G401 (cell line): Measurements from ENCODE around the gene CANT1. TPM values are rescaled to one million over a fixed set of nuclear protein-coding genes. Genes with fewer than 3 reads are reported as not detected.
"Not testable (repeated sequence)": the region's sequence is repeated elsewhere in the genome, so short reads cannot be mapped to it uniquely, and the experiment has no call there.

Source experiments
- DNase-seq: peaks from one replicate; pipeline ENCODE4 v3.0.0-alpha.2; 2015; ENCODE audit warnings: low spot score
- in situ Hi-C: cut with HindIII; loops from 2 replicates; pipeline ENCODE4 v1.10.0; 2016; ENCODE audit warnings: low sequenced_read_pairs, mixed read lengths
- total RNA-seq: library from RNA; depleted of rRNA; stranded (reverse); fragments of >200 nt; shearing (Covaris generic); gene quantifications from 2 replicates; pipeline ENCODE4 v1.2.3, GENCODE V29; 2014

The CANT1 gene
- total RNA-seq, 1 experiment from 2014 or later, result 66.1 TPM

GRCh38 chr17:79044462-79044861, 34.9 kb upstream of the CANT1 start:
- in situ Hi-C loops, result no loop called here

GRCh38 chr17:79043931-79044320, 34.4 kb upstream of the CANT1 start:
- in situ Hi-C loops, result no loop called here
- DNase-seq, result no peak

More at GRCh38 chr17:79044462-79044861, 34.9 kb upstream of the CANT1 start:
- no peak for DNase-seq

DNA sequence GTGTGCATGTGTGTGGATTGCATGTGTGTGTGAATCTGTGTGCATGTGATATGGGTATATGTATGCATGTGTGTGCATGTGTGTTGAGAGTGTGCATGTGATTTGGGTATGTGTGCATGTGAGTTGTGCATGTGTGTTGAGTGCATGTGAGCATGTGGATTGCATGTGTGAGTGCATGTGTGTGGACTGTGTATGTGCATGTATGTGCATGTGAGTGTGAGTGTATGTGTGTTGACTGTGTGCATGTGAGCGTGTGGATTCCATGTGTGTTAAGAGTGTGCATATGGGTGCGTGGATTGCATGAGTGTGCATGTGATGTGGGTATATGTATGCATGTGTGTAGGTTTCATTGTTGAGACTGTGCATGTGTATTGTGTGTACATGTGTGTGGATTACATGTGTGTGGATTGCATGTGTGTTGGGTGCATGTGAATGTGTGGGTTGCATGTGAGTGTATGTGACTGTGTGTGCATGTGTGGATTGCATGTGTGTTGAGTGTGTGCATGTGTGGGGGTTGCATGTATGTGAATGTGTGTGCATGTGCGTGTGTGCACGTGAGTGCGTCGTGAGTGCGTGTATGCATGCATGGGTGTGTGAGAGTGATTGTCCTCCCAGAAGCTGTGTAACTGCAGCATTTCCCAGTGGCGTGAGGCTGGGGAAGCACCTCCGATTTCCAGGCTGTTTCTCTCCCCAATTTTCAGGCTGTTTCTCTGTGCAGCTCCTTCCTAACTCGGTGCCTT, 33.8 kb upstream of the CANT1 start:
- in situ Hi-C loops, result no loop called here
- DNase-seq, result no peak

- DNase-seq, result peak; percentile 60
- in situ Hi-C loops, result no loop called here
These were observed 33.0 kb upstream of the CANT1 start for GRCh38 chr17:79042421-79043190.

DNA sequence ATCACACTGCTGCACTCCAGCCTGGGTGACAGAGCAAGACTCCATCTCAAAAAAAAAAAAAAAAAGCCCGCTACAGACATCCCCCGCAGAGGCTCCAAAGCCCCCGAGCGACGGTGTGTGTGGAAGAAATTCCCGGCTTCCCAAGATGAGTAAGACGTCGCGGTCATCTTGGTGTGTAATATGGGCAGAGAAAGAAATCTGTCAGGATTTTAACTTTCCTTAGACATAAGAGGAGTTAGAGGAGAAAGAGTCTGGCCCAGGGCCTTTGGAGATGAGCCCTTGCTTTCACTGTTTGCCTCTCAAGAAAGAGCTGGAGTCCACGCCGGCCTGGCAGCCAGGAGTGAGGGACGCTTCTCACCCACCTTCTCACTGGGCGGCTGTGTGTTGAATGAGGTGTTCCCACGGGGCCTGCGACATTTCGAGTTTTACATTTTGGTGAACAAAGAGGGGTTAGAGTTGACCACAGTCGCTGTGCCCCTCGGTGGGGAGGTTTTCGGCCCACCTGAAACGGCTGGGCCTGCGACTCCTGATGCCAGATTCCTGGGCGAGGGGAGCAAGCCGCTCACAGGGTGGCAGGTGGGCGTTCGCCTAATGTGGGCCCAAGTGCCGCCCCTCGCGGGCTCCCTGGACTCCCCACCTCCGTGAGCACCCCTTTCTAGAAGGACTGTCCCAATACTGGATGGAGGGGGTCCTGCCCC, 32.3 kb upstream of the CANT1 start:
- in situ Hi-C loops, result no loop called here
- no peak for DNase-seq

DNA sequence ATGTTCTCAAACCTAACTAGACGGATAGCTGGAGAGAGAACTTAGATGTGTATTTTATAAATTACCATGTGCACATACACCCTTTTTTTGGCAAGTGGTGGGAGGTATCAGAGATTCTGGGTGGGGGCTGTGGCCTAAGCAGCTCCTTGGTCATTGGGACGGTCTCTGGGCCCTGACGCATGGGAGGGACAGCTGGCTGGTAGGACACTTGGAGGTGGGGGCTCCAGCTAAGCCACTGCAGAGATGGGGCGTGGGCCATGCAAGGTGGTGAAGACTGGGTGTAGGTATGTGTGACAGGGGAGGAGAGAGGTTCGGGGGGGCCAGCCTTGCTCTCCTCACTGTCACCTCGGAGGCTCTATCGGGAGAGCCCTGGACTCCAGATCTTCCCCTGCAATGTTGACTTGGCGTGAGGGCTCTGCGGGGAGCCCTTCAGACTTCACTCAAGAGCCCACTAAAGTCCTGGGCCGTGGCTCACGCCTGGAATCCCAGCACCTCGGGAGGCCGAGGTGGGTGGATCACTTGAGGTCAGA, 31.5 kb upstream of the CANT1 start:
- no peak for DNase-seq
- in situ Hi-C loops, result no loop called here

DNA sequence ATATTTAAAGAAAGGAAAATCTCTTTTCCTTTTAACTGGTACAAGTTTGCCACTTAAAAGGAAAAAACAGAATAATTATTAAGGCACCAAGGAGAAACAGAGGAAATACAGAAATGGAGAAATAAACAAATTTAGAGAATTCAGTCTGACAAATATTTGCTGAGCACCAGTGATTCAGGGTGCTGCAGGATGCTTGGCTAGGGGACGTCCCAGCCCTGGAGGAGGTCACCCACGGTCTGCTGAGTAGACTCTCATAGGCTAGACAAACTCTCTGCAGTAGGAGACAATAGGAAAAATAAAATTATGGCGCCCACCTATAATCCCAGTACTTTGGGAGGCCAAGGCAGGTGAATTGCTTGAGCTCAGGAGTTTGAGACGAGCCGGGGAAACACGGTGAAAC, 30.3 kb upstream of the CANT1 start:
- in situ Hi-C loops, result no loop called here

DNA sequence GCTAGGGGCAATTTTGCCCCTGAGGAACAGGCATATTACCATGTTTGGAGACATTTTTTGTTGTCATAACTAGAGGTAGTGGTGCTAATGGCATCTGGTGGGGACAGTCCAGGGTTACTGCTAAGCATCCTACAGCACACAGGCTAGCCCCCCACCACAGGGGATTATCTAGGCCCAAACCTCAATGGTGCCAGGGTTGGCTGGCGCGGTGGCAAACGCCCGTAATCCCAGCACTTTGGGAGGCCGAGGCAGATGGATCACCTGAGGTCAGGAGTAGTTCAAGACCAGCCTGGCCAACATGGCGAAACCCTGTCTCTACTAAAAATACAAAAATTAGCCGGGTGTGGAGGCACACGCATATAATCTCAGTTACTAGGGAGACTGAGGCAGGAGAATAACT, 29.6 kb upstream of the CANT1 start:
- no peak for DNase-seq
- in situ Hi-C loops, result no loop called here

More for the DNA sequence above, 30.3 kb upstream of the CANT1 start:
- DNase-seq, result no peak

GRCh38 chr17:79038545-79039135, 29.1 kb upstream of the CANT1 start:
- no peak for DNase-seq
- in situ Hi-C loops, result no loop called here

DNA sequence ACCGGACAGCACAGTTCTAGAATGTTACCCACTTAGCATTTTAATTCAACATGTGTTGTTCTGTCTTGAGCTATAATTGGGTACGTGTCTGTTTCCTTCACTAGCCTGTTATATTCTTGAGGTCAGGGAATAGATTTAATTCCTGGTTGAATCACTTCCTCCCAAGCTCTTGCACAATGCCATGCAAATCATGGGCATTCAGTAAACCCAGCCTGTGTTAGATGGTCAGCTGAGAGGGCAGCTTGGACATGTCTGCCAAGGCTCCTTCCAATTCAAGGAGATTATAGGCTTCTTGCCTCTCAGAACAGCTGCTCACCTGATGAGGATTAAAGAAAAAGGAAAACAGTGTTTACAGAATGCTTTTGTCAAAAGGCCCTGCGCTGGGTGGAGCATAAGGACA, 27.0 kb upstream of the CANT1 start:
- no peak for DNase-seq
- in situ Hi-C loops, result no loop called here

DNA sequence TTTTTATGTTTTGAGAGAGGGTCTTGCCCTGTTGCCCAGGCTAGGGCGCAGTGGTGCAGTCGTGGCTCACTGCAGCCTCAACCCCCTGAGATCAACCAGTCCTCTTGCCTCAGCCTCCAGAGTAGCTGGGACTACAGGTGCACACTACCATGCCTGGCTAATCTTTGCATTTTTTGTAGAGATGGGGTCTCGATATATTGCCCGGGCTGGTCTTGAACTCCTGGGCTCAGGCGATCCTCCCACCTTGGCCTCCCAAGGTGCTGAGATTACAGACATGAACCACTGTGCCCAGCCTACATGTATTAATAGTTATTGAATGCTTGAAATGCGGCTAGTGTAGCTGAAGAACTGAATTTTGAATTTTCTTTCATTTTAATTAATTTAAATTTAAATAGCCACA, 26.6 kb upstream of the CANT1 start:
- no peak for DNase-seq
- in situ Hi-C loops, result no loop called here

DNA sequence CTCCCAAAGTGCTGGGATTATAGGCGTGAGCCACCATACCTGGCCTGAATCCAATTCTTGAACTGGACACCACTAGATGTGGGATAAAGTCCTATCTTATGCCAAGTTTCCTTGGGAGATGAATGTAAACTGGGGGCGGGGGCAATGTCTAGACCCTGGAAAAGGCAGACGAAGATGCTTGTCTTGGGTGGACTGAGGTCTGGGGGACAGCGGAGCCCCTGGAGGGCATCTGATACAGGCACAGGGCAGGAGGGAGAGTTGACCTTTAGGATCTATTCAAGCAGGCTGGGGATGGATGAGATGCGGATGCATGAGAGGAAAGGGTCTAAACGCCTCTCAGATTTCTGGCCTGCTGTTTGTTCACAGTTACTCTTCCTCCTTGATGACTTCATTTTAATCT, 26.1 kb upstream of the CANT1 start:
- no peak for DNase-seq
- in situ Hi-C loops, result no loop called here

- no peak for DNase-seq
- in situ Hi-C loops, result no loop called here
These were observed 25.4 kb upstream of the CANT1 start for GRCh38 chr17:79034931-79035485.

DNA sequence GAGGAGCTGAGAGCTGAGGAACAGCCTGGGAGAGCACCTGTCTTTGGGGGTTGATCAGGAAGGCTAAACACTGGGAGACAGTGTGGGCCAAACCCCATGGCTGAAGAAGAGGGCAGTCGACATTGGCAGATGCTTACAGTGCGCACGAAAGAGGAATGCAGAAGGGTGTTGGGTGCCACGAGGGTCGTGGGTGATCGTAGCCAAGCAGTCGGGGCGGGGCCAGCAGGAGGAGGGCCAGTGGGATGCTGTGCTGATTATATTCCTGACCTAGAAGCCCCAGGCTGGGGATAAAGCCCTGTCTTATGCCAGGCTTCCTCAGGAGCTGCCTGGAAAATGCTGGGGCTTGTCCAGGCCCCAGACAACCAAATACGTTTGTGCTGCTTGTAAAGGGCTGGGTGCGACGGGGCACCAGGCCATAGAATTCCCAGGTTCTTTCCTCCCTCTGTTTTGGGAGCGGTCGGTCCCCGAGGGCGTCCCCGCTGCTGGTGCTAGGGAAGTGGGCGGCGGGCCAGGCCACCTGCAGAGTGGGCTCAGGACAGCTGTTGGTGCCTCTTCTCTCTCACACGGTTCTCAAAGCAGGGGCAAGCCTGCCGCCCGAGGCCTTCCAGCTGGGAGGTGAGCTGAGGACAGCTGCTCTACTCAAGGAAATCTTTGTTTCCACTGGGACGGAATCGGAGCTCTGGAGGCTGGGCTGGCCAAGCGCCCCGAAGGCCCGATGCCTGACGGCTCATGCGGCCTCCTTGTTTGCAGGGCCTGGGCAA, 24.4 kb upstream of the CANT1 start:
- in situ Hi-C loops, result no loop called here
- no peak for DNase-seq

DNA sequence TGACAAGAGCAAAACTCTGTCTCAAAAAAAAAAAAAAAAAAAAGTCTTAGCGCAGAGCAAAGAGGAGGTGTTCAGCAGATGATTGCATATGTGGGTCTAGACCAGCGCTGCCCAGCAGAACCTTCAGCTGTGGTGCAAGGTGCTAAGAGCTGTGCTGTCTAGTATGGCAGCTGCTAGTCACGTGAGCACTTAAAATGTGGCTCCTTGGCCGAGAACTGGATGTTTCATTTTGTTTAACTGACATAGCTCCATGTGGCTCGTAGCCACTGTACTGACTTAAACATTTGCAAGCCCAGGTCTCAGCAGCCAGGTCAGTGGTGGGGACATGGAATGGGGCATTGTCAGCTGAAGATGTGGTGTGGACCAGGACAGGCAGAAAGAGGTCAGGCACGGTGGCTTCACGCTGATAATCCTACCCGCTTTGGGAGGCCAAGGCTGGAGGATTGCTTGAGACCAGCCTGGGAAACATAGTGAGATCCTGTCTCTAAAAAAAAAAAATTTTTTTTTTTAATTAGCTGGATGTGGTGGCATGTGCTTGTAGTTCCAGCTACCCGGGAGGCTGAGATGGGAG, 23.6 kb upstream of the CANT1 start:
- in situ Hi-C loops, result no loop called here
- DNase-seq, result no peak

- no peak for DNase-seq
- in situ Hi-C loops, result no loop called here
These were observed 22.7 kb upstream of the CANT1 start for GRCh38 chr17:79031996-79032875.

GRCh38 chr17:79030636-79031035, 21.1 kb upstream of the CANT1 start:
- DNase-seq, in situ Hi-C loops: not testable (repeated sequence)
